Measurements from ENCODE around the gene DISP3.

- TF ChIP-seq GATA2 (IDR thresholded peaks at IDR 0.05; ENCODE audit: low read depth, low read length) = peak; percentile 76
- no peak for TF ChIP-seq GATA3 (IDR thresholded peaks at IDR 0.05; ENCODE audit: low read depth, low read length)
Observed at GRCh38 chr1:11563560-11564069, 84.7 kb downstream of the DISP3 start.

All from SH-SY5Y (cell line).